Endodermal cell (in vitro differentiated cells): ENCODE data around the gene PCBD1. TPM values are rescaled to one million over a fixed set of nuclear protein-coding genes. Genes with fewer than 3 reads are reported as not detected.

Source experiments
- DNase-seq: peaks from one replicate; pipeline ENCODE4 v3.0.0-alpha.2; 2017
- H3K27ac ChIP-seq: 2 replicates; pipeline ENCODE4 v1.5.1; 2013; ENCODE audit warnings: mild to moderate bottlenecking, low read depth, low read length, moderate library complexity
- H3K27me3 ChIP-seq: 2 replicates; pipeline ENCODE4 v1.6.1; 2013; ENCODE audit warnings: mild to moderate bottlenecking, low read length, moderate library complexity; ENCODE audit not compliant: insufficient read depth, control insufficient read depth, poor library complexity, severe bottlenecking
- H3K36me3 ChIP-seq: 2 replicates; pipeline ENCODE4 v1.7.0; 2013; ENCODE audit warnings: mild to moderate bottlenecking, low read length, moderate library complexity; ENCODE audit not compliant: control insufficient read depth, insufficient read depth
- H3K4me1 ChIP-seq: one replicate; pipeline ENCODE4 v1.7.0; 2013; ENCODE audit warnings: low read length; ENCODE audit not compliant: control insufficient read depth, insufficient read depth
- H3K4me3 ChIP-seq: 2 replicates; pipeline ENCODE4 v1.5.1; 2013; ENCODE audit warnings: mild to moderate bottlenecking, low read length, moderate library complexity
- H3K9ac ChIP-seq: 2 replicates; pipeline ENCODE4 v1.6.1; 2013; ENCODE audit warnings: mild to moderate bottlenecking, low read length, moderate library complexity; ENCODE audit not compliant: poor library complexity, severe bottlenecking; ENCODE audit errors: extremely low read depth
- H3K9me3 ChIP-seq: 2 replicates; pipeline ENCODE4 v1.6.1; 2013; ENCODE audit warnings: mild to moderate bottlenecking, low read length, moderate library complexity; ENCODE audit not compliant: control insufficient read depth
- H3K27ac Mint-ChIP-seq: 2 replicates; pipeline ENCODE4 v1.8.0; 2020; ENCODE audit warnings: mixed read lengths
- H3K27me3 Mint-ChIP-seq: 2 replicates; pipeline ENCODE4 v1.8.0; 2021; ENCODE audit warnings: mild to moderate bottlenecking, mixed read lengths; ENCODE audit not compliant: insufficient read depth
- H3K36me3 Mint-ChIP-seq: 2 replicates; pipeline ENCODE4 v1.8.0; 2020; ENCODE audit warnings: low read depth, mixed read lengths
- H3K4me1 Mint-ChIP-seq: 2 replicates; pipeline ENCODE4 v1.8.0; 2020; ENCODE audit warnings: mixed read lengths
- H3K4me3 Mint-ChIP-seq: 2 replicates; pipeline ENCODE4 v1.8.0; 2020; ENCODE audit warnings: mild to moderate bottlenecking, moderate library complexity, mixed read lengths
- H3K9me3 Mint-ChIP-seq: 2 replicates; pipeline ENCODE4 v1.8.0; 2020; ENCODE audit warnings: mild to moderate bottlenecking, mixed read lengths
- WGBS, 2 experiments: methylation state at CpG; one replicate each; pipeline versions ENCODE4 v1.1.5 to v1.1.7; 2013; ENCODE audit warnings: missing lambda C conversion rate in 2 of 2, mixed read lengths in 1 of 2; ENCODE audit not compliant: insufficient coverage in 1 of 2, insufficient read length in 1 of 2; 5-methylcytosine and 5-hydroxymethylcytosine counted together
- total RNA-seq, 2 donors: library from RNA; stranded (reverse); fragmentation: NEBNext Ultra II Directional in 1 of 2; extraction: Animal tissue kit (Norgen Biotek cat#: 25700) in 1 of 2; gene quantifications; 2 replicates in 1 of 2; 3 replicates in 1 of 2; pipeline ENCODE4 v1.2.1, GENCODE V29; 2021
- TF ChIP-seq, protein P1 (sequence below): fragments of 200-600 bp; sonication (generic); conservative IDR thresholded peaks from 2 replicates; pipeline ENCODE4 v1.5.0; 2021; ENCODE audit warnings: antibody characterized with exemption, mild to moderate bottlenecking

The PCBD1 gene
- total RNA-seq, 2 donors from 2014 or later: 168 to 183 TPM

- TF ChIP-seq, protein P1, sequence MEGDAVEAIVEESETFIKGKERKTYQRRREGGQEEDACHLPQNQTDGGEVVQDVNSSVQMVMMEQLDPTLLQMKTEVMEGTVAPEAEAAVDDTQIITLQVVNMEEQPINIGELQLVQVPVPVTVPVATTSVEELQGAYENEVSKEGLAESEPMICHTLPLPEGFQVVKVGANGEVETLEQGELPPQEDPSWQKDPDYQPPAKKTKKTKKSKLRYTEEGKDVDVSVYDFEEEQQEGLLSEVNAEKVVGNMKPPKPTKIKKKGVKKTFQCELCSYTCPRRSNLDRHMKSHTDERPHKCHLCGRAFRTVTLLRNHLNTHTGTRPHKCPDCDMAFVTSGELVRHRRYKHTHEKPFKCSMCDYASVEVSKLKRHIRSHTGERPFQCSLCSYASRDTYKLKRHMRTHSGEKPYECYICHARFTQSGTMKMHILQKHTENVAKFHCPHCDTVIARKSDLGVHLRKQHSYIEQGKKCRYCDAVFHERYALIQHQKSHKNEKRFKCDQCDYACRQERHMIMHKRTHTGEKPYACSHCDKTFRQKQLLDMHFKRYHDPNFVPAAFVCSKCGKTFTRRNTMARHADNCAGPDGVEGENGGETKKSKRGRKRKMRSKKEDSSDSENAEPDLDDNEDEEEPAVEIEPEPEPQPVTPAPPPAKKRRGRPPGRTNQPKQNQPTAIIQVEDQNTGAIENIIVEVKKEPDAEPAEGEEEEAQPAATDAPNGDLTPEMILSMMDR: no peak
- Histone ChIP-seq H3K4me1 (no peaks in the 10 kb centered on the region), H3K36me3 (peaks cover 87% of the 10 kb centered on the region), H3K27me3 (no peaks in the 10 kb centered on the region), H3K27ac (no peak overlapping the region), H3K9me3 (peaks cover 16% of the 10 kb centered on the region), H3K4me3 (no peak overlapping the region), H3K9ac (no peak overlapping the region)
- no peak overlapping the region for H3K27ac Mint-ChIP-seq
- 95 to 99% methylated on average over 2 to 5 of the region's 5 CpGs for WGBS, 2 experiments
- H3K36me3 Mint-ChIP-seq: peaks cover 78% of the 10 kb centered on the region
- no peak for DNase-seq
- peaks cover 10% of the 10 kb centered on the region for H3K9me3 Mint-ChIP-seq
- no peaks in the 10 kb centered on the region for H3K27me3 Mint-ChIP-seq
- H3K4me1 Mint-ChIP-seq: no peaks in the 10 kb centered on the region
- H3K4me3 Mint-ChIP-seq: no peak overlapping the region
Observed at GRCh38 chr10:70858759-70859158, 29.6 kb downstream of the PCBD1 start.

DNA sequence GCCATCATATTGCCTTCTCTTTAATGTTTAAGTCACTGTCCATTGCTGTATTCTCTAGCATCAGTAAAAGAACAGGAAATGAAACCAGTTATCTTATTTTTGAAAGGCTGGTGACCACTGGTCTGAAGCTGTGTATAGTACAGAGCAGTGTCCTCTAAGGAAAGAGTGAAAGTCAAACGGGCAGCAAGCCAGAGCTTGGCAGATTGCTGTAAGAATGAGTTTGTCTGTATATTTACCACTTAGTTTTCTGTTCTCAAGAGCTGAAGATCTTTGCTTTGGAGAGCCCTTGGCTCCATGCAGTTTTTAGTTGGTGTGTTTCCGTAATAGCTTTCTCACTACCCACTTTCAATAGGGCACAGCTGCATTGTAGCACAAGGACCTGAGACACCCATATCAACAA, 31.9 kb downstream of the PCBD1 start:
- Histone ChIP-seq H3K9me3 (peaks cover 16% of the 10 kb centered on the region), H3K4me3 (no peak overlapping the region), H3K27me3 (no peaks in the 10 kb centered on the region), H3K36me3 (peaks cover 95% of the 10 kb centered on the region), H3K27ac (no peak overlapping the region), H3K4me1 (peaks cover 5% of the 10 kb centered on the region), H3K9ac (no peak overlapping the region)
- H3K9me3 Mint-ChIP-seq: peaks cover 4% of the 10 kb centered on the region
- no peak for DNase-seq
- no peak overlapping the region for H3K27ac Mint-ChIP-seq
- peaks cover 12% of the 10 kb centered on the region for H3K4me1 Mint-ChIP-seq
- 97% methylated on average over 2 of the region's 2 CpGs; no CpG with 5 or more reads in 1 of the 2 experiments for WGBS, 2 experiments
- H3K36me3 Mint-ChIP-seq: peaks cover 82% of the 10 kb centered on the region
- H3K4me3 Mint-ChIP-seq: no peak overlapping the region
- no peaks in the 10 kb centered on the region for H3K27me3 Mint-ChIP-seq
- TF ChIP-seq, protein P1: no peak

GRCh38 chr10:70853457-70853856, 34.9 kb downstream of the PCBD1 start:
- WGBS, 2 experiments: 93 to 100% methylated on average over 1 of the region's 1 CpG

More at GRCh38 chr10:70853457-70853856, 34.9 kb downstream of the PCBD1 start:
- DNase-seq: no peak
- Histone ChIP-seq H3K4me3 (no peak overlapping the region), H3K4me1 (peaks cover 9% of the 10 kb centered on the region), H3K27ac (no peak overlapping the region), H3K9ac (no peak overlapping the region), H3K27me3 (no peaks in the 10 kb centered on the region), H3K9me3 (no peaks in the 10 kb centered on the region), H3K36me3 (peaks cover 96% of the 10 kb centered on the region)
- no peaks in the 10 kb centered on the region for H3K27me3 Mint-ChIP-seq
- peaks cover 16% of the 10 kb centered on the region for H3K4me1 Mint-ChIP-seq
- peak overlapping the region; percentile 28 for H3K27ac Mint-ChIP-seq
- H3K36me3 Mint-ChIP-seq: peaks cover 82% of the 10 kb centered on the region
- no peaks in the 10 kb centered on the region for H3K9me3 Mint-ChIP-seq
- no peak overlapping the region for H3K4me3 Mint-ChIP-seq
- TF ChIP-seq, protein P1: no peak
